Posterior vena cava (tissue), 2 donors: ENCODE results near the gene PPP1R9A. TPM values are rescaled to one million over a fixed set of nuclear protein-coding genes. Genes with fewer than 3 reads are reported as not detected.

Source experiments
- DNase-seq: peaks from one replicate; pipeline ENCODE4 v3.0.0-alpha.2; 2020; ENCODE audit warnings: low spot score
- intact Hi-C, 2 donors: fragments of 100-400 bp; cut with DNase I; formaldehyde crosslinking; loops; one replicate each; pipeline versions ENCODE4 v1.14.1 to v1.14.2; 2022 to 2023
- total RNA-seq, 2 donors: library from RNA; stranded (reverse); fragmentation: NEBNext Ultra II Directional; extraction: Animal tissue kit (Norgen Biotek cat#: 25700); gene quantifications; one replicate each; pipeline ENCODE4 v1.2.1, GENCODE V29; 2021
- donor health status: DM: yes; HTN: yes; CAD: no.
- donor health status: DM: yes; HTN: yes; CAD: no.

Gene PPP1R9A
- total RNA-seq, 2 donors from 2014 or later = 7.3 to 15.5 TPM

DNA sequence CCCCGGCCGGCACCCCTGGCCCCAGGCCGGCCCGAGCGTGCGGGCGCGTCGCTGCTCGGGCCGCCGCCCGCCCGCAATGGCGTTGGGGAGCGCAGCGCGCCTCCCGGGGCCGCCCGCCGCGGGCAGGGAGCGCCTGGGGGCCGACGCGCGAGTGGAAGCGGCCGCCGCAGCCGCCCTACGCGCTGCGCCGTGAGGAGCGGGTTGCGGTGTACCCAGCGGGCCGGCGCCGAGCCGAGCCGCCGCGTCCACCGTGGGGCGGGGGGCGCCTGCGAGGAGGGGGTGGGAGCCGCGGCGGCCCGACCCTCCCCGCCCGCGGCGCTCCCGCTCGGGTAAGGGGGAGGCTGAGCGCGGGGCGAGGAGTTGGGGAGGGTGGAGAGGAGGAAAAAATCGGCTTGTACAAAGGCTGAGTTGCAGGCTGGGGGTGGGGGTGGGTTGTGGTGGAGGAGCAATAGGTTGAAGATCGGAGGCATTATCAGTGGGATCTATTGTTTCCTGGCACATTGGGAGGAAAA is 473 bp downstream of the PPP1R9A start:
- no peak for DNase-seq
- intact Hi-C loops = no loop called here

DNA sequence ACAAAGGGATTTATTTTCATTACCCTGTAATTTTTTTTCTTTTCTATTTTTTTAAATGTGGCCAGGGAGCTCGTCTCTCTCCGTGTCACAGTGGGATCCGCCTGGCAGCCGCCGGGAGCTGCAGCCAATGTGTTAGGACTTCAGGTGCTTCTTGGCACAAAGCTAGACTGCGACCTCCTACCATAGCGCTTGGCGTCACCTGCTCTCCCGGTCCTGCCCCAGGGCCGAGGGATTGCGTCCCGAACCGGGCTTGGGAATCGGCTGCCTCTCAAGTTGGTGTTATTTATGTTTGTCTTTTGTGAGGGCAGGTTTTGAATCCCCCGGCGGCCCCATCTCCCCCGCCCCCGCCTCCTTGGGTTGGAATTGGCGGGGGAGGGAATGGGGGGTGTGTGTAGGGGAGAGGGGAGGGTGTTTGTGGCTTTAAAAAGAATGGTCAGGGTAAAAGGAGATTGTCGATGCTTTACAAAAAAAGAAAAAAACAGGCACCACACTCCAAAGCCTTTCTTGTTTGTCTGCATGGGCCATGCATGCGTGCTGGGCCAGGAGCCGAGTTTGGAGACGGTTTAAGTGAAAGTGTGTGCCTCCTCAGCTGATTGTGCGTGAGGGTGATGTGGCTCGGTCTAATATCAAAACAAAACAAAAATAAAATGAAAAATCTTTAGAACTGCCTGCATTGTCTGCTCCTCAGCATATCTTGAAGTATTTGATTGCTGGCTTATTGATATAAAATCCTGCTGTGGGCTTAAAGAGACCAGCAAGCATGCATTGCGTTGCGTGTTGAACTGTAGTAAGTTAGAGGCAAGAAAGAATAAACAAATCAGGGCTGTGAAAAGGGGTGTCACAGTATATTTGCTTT is 1.2 kb downstream of the PPP1R9A start:
- intact Hi-C loops = no loop called here
- DNase-seq = no peak

DNA sequence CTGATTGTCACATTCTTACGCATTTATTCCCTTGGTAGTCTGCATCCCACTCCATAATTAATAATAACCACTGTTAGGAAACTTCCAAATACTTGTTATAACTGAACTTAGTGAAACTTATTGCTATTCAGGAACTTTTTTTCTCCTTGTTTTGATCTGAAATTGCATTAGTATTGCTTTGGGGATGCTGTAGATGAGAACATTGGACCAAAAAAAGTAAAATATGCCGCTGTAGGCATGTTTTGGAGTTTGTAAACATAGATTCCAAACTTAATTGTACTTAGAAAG is 1.7 kb downstream of the PPP1R9A start:
- intact Hi-C loops = no loop called here
- DNase-seq = no peak

DNA sequence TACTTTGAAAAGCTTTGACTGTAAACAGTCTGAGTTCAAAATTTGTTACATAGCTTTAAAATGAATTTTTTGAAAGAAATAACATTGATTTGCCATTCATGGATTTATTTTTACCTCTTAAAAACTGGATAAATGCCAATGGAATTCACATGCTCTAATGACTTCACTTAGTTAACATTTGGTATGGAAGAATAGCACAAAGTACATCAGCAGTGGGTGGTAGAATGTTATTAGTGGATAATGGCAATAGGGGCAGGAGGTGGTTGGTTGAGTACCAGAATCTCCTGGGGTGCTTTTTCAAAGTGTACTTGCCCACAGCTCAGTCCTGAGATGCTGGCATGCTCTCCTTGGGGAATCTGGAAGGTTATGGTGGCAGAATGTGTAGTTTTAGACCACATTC is 4.7 kb downstream of the PPP1R9A start:
- intact Hi-C loops = no loop called here
- no peak for DNase-seq

DNA sequence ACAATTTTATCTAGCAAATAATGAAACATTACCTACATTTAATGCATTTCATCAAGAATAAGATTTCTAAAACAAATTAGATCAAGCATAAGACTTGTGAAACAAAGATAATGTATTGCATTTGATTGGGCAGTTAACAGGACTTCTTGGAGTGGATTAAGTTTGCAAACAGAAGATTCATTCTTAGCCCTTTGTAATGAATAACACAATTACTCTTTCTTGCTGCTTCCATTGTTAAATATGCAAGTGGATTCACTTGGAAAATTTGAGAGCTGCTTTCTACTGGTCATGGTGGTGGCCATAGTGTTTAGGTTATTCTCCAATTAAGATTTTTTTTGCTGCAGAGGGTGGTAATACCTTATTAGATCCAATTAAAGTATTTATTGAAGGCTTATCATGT is 6.0 kb downstream of the PPP1R9A start:
- no peak for DNase-seq
- intact Hi-C loops = no loop called here

DNA sequence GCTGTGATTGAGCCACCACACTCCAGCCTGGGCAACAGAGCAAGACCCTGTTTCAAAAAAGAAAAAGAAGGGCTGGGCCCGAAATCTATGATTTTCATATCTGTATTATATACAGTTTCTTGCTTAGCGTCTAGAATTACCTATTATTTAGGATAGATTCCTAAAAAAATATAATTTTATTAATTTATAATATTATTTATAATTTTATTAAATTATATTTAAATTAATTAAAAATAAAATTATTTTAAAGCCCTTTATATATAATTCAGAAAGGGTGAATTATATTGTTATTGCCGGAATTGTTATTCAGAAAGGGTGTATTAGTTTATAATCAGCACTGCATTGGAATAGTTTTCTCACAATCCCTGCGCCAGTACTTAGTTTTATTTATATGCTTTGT is 14.5 kb downstream of the PPP1R9A start:
- intact Hi-C loops = no loop called here
- no peak for DNase-seq

DNA sequence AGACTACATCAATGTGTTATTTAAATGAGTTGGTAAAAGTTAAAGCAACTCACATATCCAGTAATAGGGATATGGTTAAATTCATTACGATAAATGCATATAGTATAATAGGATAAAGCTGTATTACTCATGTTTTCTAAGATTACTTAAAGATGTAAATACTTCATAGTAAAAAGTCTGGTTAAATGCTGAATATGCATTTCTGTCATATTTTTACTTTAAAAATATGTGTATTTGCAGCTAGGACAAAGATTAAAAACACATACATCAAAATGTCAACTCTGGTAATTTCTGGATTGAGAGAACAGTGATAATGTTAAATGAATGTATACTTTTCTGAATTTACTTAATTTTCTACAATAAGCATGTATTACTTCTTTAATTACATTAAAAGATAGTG is 15.1 kb downstream of the PPP1R9A start:
- intact Hi-C loops = no loop called here
- DNase-seq = no peak

DNA sequence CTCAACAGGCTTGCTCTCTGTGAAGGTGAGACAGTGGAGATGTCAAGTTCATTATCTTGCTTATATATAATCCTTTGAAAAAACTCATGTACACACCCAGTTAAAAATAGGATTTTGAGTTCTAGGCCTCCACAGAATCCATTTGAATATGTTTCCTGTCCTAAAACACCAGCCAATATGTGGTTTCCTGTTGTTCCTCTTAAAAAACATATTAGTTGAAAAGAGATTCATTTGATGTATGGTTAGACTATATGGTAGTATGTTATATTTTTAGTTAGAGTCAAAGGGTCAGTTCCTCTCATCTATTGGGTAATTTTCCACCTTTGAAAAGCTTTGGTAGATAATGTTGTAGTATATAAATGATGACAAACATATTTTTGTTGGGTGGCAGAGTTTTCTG is 16.0 kb downstream of the PPP1R9A start:
- no peak for DNase-seq

DNA sequence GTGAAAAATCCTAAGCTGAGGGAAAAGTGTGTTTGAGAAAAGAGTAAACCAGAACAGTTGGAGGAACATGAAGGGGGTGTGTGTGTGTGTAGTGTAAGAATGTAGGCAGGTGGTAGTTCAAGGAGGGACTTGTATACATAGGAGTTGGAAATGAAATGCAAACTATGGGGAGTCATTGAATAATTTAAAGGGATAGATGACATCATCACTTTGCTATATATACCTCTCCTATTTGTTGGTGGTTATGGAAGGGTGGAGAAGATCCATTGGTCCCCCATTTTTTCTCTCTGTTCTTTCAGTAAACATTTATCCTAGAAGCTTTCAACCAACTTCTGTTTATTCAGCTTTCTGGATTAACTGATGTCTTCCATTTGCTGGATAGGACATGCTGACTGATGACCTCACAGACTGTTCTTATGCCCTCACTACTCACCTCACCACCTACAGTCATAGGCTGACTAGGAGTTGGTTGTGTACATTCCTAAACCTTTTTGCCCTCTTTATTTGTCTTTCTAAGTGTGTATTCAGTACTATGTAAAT is 20.8 kb downstream of the PPP1R9A start:
- DNase-seq = no peak
- intact Hi-C loops = no loop called here

More for the DNA sequence above, 16.0 kb downstream of the PPP1R9A start:
- intact Hi-C loops = no loop called here

DNA sequence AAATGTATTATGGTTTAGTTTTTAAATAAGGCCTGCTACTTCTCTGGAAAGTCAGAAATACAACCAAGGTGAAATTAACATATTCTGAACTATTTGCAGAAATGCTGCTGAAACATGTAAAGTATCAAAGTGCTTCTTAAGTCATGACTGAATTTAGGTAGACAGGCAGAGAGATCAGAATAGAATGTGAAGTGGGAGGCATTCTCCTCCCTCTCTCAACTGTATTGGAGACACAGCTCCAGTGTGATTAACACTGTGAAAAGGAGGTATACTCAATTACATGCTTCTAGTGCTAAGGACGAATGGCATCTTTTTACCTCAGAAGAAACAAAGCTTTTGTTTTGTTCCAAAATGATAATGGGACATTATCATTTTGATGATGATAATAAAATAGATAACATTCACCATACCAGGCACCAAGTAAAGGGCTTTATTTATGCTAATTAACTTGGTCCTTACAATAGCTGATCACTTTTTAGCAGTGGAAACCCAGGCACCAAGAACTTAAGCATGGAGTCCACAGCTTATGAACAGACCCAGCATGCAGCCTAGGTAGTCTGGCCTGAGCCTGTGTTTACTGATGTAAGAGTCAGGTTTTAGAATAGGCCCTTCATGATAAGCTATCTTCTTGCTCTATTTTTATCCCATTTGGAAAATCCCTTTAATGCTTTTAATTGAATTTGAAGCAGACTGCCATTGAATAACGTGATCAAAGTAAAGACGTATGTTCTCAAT is 26.0 kb downstream of the PPP1R9A start:
- no peak for DNase-seq
- intact Hi-C loops = no loop called here

DNA sequence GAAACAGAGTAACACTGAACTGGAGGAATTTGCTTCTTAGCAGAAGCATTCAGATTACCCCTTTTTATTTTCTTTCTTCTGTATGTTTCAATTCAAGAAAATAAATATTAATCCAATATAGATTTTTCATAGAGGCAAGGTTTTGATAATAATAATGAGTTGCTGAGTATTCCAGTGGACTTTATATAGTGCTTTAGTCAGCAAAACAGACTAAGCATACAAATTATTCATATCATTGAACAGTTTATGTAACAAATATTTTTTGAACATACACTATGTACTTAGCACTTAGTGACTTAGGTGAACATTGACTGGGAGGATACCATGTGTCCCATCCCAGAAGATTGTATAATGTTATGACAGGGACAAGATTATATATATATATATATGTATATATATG is 32.0 kb downstream of the PPP1R9A start:
- intact Hi-C loops = no loop called here
- no peak for DNase-seq

DNA sequence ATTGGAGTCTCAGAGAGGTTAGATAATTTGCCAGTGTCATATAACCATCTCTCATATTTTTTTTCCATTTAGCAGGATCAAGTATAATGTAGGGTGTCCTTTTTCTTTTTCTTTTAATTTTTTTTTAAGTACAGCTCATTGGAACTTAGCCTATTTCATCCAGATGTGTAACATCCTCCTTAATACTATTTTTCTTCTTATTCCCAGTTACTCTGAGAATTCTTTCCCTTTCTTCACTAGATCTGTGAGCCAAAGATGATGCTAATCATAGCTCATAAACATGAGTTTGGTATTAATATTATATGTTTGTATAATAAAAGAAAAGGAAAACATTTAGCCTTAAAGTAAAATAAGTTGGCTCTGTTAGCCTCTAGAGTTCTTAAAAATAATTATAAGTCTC is 32.8 kb downstream of the PPP1R9A start:
- DNase-seq = no peak
- intact Hi-C loops = no loop called here

DNA sequence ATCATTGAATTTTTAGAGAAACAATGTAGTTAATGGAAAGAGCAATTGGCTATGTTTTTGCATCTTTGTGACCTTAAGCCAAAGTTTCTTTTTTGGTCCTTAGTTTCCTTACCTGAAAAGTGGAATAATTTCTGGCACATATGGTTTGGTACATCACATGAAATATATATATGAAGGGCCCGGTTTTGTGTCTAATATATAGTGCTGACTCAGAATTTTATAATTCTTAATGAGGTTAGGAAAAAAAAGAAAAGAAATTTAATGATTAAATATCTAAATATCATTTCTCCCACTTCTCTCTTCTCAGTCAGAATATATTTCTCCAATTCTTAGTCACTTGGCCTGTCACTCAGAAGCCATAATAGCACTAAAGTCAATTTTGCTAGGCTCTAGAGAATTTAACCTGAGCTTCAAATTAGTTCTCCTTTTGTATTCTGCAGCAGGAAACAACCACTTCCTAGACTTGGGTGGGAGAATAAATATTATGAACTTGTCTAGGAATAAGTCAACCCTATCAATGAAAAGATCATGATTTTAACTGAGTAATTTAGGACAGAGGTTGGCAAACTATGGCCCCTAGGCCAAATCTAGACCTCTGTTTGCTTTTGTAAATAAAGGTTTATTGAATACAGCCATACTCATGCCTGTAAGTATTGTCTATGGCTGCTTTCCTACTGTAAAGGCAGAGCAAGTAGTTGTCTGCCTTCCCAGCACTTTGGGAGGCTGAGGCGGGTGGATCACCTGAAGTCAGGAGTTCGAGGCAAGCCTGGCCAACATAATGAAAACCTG is 34.6 kb downstream of the PPP1R9A start:
- DNase-seq = no peak
- intact Hi-C loops = no loop called here

DNA sequence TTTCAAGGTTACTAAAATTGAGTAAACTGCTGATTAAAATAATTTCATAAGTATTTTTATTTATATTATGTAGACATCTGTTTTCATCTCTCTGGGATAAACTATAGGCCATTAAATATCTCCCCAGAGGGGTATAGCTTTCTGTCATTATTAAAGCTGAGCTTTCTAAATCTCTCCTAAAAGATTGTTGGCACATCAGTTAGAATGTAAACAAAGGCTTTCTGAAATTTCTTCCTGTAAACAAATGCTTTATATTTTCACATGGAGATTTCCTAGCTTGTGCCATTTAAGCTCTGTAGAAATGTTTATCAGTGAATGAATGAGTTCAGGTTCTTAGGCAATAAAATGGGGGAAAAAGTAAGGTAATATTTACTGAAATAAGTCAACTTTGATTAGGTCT is 35.7 kb downstream of the PPP1R9A start:
- no peak for DNase-seq
- intact Hi-C loops = no loop called here

DNA sequence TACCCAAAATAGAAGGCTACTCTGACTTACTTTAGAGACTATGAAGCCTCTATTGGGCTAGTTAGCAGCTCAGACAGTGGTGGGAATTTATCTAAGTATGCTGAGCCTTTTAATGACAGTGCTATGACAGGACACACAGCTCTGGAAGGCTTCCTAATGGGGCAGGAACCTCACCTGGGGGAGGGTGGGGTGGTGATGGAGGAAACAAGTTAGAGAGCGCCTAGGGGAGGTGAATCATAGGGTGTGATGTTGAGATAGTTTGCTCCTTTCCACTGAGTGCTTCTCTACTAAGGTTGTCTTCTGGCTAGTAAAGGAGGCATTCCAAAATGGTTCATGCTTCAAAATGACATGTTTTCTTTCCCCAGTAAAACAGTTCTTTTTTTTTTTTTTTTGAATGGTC is 42.1 kb downstream of the PPP1R9A start:
- intact Hi-C loops = no loop called here
- no peak for DNase-seq

DNA sequence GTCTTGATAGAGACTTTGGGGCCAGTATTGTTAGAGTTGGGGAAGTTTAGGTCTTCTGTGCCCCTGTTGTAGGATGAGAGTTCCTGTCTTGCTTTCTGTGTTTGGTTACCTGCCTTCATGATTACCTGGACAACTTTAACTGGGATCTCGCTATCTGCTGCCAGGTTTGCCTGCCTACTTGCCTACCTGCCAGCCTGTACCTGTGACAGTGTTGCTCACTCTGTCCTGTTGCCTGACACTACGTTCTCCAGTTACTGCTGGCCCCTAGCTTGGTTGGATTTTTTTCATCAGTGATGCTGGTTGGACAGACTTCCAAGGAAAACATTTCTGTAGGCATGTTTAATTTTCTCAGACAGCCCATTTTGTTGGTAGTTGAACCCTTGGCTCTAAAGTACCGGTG is 48.4 kb downstream of the PPP1R9A start:
- DNase-seq = no peak
- intact Hi-C loops = no loop called here

DNA sequence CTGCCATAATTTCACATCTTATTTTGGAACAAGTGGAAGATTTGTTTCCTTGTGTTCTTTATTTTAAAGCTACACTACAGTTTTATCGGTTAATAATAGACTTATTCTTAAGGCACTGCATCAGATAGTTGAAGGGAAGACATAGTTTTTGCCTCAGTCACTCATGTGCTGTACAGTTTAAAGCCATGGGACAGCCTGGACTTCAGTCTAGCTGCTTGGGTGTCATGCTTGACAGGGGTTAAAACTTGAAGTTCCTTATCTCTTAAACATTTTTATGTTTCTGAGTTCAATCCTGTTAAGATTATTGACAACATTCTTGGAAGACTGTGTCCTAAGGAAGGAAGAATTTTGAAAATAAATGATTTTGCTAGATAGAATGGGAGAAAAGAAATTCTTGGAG is 49.7 kb downstream of the PPP1R9A start:
- DNase-seq = no peak
- intact Hi-C loops = no loop called here

DNA sequence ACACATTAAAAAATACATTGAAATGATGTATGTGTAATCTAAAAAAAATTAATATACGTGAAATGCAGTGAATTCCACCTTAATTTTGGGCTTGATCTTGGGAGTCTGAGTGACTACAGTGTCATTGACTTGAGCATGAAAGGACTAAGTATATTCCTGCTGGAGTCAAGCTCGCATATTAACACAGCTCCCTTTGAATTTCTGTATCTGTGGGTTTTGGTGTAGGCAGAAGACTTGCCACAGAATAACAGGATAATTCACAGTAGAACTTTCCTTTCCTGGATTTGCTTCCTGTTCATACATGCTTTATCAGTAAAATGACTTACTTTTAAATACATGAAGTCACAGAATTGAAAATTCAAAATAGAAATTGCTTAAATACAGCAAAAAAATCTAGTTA is 55.3 kb downstream of the PPP1R9A start:
- intact Hi-C loops = no loop called here
- no peak for DNase-seq

DNA sequence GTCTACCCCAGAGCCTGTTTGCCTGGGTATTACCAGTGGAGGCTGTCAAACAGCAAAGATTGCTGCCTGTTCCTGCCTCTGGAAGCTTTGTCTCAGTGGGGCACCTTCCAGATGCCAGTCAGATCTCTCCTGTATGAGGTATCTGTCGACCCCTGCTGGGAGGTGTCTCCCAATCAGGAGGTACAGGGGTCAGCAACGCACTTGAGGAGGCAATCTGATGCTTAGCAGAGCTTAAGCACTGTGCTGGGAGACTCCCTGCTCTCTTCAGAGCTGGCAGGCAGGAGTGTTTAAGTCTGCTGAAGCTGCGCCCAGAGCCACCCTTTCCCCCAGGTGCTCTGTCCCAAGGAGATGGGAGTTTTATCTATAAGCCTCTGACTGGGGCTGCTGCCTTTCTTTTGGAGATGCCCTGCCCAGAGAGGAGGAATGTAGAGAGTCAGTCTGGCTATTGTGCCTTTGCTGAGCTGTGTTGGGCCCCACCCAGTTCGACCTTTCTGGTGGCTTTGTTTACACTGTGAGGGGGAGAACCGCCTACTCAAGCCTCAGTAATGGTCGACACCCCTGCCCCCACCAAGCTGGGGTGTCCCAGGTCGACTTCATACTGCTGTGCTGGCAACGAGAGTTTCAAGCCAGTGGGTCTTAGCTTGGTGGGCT is 62.2 kb downstream of the PPP1R9A start:
- no peak for DNase-seq
- intact Hi-C loops = no loop called here
